GM18858 (cell line): Measurements from ENCODE around the gene PCAT6.
A peak's percentile ranks its signal among the peaks of the same experiment; 100 is the strongest.
"Not testable (repeated sequence)": the region's sequence is repeated elsewhere in the genome, so short reads cannot be mapped to it uniquely, and the experiment has no call there.

Experiments used
- ATAC-seq: cut with Tn5 transposase; IDR thresholded peaks from one replicate; pipeline ENCODE4 v1.9.1; 2021; ENCODE audit not compliant: unreplicated experiment

Gene PCAT6

DNA sequence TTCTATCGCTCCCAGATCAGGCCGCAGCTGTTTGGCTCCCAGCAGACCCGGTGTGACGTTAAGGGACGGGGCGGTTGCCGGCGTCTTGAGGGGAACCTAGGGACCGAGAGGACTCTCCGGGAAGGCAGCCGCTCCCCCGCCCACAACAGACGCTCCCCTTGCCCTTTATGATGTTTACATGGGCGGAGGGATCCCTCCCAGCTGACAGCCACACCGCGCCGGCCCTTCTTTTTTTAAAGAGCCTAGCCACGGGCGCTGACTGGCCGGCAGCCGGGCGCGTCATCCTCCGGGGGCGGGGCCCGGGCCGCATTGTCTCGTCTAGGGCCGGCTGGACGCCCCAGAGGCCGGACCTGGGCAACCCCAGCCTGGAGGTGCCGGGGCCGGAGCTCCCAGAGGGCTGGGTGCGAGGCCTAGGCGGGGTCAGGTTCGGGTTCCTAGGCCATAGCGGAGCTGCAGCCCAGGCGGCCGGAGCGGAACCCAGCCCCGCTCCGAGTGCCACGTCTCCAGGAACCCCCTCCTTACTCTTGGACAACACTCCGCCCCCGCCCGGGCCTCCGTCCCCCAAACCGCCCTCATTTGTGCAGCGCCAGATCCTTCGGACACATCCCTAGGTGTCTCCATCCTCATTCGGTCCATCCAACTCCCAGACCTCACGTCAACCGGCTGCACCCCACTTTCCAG, at the start of gene PCAT6:
TSS of gene PCAT6 (plus strand) at position 340 of the 681 bp plus-strand sequence.
- ATAC-seq = peak; percentile 63

DNA sequence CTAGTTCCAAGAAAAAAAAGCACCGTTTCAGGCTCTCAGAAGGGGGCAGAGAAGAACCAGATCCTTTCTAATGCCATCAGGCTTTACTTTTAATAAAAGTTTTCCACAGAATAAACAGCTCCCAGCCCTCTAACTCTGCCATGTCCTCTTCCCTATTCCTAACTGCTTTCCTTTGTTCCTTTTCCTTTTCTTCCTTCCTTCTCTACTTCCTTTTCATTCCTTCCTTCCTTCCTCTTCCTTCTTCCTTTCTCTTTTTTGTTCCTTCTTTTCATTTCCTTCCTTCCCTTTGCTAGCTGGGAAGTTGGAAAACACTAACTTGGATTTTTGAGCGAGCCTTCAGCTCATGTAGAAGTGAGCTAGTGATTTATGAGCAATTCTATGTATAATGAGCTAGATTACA, 48.7 kb upstream of the PCAT6 start:
- ATAC-seq = no peak

DNA sequence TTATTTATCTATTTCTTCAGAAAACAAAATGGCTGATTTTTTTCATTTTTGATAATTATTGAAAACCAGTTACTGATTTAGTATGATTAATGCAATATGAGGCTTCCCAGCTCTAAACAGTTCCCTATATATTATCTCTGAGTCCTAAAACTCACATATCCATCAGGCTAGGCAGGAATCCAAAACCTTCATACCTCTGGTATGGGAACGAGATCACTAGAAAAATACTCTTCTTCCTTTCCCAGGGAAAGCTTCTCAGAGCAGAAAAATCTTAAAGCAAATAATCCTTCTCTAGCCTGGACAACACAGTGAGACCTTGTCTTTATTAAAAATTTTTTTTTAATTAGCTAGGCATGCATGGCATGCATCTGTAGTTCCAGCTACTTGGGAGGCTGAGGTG, 45.0 kb upstream of the PCAT6 start:
- ATAC-seq = no peak

DNA sequence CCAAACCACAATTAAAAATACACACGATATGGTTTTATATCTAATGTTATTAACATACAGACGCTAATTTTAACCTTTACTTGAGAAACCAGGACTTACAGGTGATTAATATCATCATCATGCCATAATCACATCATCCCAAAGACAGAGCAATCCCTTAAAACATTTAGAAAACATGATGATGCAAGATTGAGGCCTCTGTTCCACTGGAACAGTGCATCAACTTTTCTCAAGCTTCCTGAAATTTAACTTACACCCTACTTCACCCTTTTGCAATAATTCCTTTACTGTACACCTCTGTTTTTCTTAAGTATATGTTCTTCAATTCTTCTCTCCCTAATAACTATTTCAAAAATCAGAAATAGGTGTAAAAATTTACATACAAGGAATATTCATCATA, 40.6 kb upstream of the PCAT6 start:
- no peak for ATAC-seq

DNA sequence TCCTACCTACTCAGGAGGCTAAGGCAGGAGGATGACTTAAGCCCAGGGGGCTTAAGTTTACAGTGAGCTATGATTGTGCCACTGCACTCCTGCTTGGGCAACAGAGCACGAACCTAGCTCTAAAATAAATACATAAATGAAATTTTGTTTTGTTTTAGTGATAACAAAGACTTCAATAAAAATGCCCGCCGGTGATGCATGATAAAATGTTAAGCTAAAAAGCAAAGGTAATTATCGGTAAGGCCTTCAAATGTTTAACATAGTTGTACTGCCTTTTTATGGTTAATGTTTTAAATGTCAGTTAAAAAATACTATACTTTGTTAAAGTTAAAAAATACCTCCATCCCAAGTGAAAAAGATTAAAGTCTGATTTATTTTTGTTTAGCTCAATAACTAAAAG, 29.6 kb upstream of the PCAT6 start:
- no peak for ATAC-seq

DNA sequence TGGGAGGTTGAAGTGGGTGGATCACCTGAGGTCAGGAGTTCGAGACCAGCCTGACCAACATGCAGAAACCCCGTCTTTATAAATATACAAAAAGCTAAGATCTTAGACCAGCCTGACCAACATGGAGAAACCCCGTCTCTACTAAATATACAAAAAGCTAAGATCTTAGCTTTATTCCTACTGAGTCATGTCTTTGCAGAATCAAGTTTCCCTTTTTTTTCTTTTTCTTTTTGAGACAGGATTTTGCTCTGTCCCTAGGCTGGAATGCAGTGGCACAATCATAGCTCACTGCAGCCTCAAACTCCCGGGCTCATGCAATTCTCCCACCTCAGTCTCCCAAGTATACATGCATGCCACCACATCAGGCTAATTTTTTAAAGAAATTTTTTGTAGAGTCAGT, 23.9 kb upstream of the PCAT6 start:
- ATAC-seq = no peak

DNA sequence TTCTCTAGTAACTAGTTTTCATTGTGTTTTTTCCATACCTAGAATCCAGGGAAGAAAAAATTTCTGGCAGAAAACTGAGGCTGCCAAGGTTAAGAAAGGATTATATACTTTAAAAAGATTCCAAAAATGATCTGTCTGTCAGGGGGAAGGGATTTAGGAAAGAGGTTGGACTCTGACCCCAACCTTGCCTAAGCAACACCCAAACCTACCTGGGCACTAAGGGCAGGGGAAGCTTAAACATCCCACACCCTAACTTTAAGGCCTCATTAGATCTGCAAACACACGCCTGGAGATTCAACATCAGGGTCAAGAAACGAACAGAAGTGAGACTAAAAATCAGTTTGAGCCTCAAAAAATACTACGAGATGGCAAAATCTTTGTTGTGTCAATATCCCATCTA, 22.0 kb upstream of the PCAT6 start:
- ATAC-seq = no peak

DNA sequence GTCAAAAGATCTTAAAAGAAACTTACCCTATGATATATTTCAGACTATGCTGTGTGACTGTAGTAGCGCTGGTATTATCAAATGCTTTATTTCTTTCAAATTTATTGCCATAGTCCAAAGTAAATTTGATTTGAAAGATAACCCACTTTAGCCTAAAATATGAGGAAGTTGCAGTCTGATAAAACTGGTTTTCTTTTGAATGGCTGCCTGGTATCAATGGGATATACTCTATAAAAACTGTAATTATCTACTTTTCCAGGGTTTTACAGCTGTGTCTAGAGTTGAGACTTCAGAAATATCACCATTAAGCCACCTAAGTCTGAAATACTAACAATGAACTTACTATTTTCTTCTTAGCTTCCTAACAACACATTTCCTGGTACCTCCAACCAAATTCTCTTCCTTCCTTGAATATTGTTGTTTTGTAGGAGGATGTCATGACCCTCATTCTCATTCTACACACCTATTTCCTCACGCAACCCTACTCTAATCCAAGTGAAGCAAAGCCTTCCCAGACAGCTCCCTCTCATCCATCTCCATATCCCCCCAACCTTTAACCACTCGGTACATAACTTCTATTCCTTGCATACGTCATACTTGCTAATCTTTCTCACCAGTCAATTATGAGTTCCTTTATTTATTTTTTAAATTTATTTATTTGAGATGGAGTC, 19.5 kb upstream of the PCAT6 start:
- ATAC-seq = no peak

DNA sequence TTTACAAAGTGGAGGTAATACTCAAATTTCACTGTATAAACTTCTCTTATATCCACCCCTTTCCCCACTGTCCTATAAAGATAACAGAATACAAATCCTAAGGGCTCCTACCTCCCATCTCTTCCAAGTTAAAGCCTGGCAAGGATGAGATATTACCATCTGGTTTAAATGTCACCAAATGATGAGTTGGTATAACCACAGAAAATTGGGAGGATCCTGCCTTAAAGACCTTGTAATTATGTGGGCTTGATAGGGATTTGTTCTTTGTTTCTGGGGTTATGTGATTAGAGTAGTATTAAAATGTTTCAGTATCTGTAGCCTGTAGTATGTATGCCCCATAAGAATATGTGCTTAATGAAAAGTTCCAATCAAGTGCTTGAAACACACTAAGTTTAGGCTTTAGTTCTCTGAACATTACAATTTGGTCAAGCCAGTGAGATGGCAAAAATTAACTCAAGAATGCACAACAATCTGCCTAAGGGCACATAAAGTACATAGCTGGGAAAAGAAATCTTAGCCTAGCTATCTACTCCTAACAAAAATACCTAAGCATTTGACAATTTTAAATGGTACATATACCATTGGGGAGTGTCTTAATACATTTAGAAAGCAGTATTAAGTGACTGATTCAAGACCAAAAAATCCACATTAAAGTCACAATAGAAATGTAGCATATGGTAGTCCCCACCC, 16.6 kb upstream of the PCAT6 start:
- no peak for ATAC-seq

DNA sequence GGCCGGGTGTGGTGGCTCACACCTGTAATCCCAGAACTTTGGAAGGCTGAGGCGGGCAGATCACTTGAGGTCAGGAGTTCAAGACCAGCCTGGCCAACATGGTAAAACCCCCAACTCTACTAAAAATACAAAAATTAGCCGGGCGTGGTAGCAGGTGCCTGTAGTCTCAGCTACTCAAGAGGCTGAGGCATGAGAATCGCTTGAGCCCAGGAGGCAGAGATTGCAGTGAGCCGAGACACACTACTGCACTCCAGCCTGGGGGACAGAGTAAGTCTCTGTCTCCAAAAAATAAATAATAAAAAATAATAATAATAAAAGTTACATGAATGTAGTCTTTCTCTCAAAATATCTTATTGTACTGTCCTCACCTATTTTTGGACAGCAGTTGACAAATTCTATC, 15.8 kb upstream of the PCAT6 start:
- ATAC-seq = not testable (repeated sequence)

DNA sequence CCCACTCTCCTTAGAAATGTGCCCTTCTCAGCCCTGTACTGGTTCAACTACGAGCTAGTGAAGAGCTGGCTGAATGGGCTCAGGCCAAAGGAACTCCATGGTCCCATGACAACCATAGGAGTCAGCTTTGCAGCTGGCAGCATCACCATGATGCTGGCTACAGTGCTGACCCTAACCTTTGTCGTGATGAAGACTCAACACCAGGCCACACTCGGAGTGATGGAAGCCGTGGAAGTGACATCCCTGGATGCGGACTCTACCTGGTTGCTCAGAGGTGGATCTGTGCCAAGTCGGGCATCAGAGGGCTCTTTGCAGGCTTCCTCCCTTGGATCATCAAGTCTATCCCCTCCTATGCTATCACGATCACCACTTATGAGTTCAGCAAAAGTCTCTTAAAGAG, 14.1 kb upstream of the PCAT6 start:
- ATAC-seq = no peak

DNA sequence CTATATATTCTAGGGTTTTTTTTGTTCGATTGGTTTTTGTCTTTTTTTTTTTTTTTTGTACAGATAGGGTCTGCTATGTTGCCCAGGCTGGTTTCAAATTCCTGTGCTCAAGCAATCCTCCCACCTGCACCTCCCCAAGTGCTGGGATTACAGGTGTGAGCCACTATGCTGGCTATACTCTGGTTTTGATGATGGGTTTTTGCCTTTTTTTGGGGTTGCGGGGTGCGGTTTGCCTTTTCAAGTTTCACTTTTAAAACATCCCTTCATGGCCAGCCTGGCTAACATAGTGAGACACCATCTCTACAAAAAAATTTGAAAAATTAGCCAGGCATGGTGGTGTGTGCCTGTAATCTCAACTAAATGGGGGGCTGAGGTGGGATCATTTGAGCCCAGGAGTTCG, 12.5 kb upstream of the PCAT6 start:
- ATAC-seq = no peak

DNA sequence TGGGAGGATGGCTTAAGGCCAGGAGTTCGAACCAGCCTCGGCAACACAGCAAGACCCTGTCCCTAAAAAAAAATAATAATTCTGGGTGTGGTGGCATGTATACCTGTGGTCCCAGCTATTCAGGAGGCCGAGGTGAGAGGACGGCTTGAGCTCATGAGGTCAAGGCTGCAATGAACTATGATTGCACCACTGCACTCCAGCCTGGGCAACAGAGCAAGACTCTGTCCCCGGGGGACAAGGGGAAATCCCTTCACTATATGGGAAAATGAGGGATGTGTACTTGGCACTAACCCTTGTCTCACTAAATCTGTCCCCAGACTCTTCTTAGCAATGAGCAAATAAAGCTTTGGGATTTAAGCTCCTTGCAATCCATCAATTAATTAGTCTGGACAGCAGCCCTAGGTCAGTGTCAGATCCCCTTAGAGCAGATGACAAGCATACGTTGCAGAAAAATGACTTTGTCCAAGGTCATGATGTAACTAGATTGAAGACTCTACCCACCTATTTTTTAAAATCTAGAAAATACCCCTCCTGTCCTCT, 11.9 kb upstream of the PCAT6 start:
- no peak for ATAC-seq

DNA sequence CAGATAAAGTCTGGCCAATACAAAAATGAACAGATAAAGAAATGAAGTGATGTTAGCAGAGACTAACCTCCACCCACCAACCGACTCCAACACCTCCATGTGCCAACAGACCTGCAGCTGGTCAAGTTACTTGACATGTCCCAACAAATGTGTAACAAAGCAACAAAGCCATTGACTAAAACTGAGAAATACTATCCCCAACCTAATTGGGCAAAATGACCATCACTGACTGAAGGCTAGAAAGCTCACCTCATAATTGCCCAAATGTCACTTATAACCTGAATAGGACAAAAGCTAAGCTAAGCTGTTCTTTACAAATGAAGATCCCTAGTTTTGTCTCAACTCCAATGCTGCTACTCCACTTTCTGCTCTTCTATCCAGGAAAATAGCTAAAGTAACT, 10.0 kb upstream of the PCAT6 start:
- no peak for ATAC-seq

DNA sequence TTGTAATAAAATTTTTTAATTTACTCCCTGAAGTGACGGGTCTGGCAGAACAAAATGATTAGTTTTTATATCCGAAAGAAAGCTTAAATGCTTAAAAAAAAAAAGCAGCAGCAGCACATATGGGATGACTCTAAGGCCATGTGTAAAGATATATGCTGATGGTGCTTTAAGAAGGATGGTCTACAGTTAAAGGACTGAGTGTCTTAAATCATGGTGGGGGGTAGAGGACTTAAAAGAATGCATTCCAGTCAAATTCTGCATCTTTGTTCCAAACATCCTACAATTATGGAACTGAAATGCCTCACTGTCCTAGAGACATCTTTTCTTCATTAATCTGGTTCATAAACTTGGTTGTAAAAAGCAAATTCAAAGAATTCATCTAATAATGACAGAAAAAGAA, 9.6 kb upstream of the PCAT6 start:
- no peak for ATAC-seq

DNA sequence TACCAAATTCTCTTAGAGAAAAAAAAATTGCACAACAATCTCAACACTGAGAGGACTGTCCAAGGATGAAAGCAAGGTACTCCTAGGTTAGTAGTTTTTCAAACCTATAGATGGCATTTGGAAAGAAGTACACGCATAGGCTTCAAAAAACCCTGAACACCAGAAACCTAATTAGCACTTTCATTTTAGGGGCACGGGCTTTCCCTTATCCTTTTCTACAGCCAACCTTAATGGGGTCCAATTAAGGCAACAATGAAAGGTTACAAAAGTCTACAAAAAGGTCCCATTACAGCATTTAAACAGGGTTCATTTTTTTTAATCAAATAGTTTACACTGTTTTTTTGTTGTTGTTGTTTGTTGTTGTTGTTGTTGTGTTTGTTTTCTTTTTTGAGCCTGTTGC, 8.7 kb upstream of the PCAT6 start:
- no peak for ATAC-seq

DNA sequence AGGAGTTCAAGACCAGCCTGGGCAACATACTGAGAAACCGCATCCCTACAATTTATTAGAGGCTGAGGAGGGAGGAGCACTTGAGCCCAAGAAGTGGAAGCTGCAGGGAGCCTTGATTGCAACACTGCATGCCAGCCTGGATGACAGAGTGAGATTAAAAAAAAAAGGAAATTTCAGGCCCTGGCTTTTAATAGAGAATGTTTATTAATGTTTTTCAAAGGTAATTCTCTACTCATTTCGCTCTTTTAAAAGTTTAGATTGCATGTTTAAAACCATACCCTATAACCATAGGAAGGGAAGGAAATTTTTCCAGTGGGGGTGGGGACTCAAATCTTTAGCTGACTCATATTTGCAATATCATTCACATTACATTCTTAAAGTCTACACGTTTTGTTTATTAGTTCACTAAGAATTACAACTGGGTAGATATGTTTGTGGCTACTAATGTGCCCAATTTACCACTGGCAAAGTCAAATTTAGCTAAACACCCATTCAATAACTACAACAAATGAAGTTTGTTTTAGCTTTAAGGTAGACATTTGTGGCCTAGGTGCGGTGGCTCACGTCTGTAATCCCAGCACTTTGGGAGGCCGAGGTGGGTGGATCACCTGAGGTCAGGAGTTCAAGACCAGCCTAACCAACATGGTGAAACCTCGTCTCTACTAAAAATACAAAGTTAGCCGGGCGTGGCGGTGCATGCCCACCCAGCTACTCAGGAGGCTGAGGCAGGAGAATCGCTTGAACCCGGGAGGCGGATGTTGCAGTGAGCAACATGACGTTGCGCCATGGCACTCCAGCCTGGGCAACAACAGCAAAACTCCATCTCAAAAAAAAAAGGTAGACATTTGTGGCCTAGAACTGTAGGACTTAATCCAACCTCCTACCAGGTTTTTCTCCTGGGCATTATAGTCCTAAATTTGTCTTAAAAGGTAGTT, 7.5 kb upstream of the PCAT6 start:
- no peak for ATAC-seq

DNA sequence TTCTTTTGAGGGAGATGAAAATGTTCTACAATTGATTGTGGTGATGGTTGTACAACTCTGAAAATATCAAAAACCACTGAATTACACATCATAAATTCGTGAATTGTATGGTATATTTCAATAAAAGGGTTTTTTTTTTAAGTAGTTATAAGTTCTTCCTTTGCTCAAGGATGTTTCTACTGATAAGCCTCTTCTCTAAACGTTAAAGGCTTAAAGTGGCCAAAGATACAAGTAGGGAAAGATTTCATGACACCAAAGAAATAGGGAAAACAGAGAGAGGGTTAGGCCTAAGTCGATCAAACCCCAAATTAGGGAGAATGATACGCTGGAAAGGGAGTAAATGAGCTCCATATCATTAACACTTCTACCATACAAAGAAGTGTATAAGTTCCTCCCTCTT, 6.6 kb upstream of the PCAT6 start:
- ATAC-seq = no peak

DNA sequence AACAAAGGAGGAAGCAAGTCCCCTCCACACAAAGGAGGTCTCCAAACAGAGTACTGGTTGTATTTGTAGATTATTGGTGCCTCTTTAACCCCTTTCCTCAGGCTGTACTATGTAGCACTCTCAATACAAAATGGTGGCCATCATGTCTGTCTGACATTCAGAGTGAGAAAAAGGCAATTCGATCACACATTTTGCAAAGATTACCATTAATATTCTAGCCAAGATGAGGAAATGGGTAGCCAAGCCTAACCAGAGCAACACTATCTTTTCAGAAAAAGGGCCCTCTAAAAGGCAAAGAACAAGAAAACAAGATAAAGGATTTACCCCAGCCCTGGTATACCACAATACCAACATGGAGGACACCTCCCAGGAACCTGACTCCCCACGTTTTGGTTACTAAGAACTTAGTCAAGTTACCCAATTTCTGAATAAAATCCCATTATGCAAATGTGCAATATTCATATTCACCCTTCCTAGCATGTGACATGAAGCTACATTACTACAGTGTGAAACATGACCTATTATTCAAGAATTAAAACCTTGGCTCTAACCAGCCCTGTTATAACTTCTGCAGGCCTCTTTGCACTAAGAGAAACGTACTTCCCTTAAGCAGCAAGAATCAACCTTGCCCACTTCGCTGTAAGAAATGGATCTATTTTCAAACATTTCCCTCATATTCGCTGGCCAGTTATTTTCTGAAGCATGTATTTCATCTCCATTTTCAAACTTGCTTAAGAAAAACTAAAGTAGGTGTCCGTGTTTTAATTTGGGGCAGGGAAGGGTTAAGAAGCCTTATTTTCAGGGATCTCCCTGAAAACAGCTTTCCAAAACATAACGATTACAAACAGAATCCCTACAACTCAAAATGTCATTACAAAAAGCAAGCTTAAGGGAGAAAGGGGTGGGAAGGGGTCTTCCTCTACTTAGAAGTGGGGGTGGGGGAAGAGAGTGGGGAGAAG, 4.6 kb upstream of the PCAT6 start:
- no peak for ATAC-seq
